ENCODE measurements around the gene BIRC2. TPM values are rescaled to one million over a fixed set of nuclear protein-coding genes. Genes with fewer than 3 reads are reported as not detected.
A peak's percentile ranks its signal among the peaks of the same experiment; 100 is the strongest.

The BIRC2 gene
- total RNA-seq, 2 experiments from 2014 or later = 107 to 109 TPM

GRCh38 chr11:102382384-102382783, 35.4 kb downstream of the BIRC2 start:
- Histone ChIP-seq H3K36me3 (ENCODE audit: insufficient read depth, low read length) (peaks cover 70% of the 10 kb centered on the region), H3K4me1 (ENCODE audit: insufficient read depth, low read length) (no peaks in the 10 kb centered on the region), H3K27ac (ENCODE audit: low read depth in 1 of 2, low read length in 2 of 2) (no peak overlapping the region), H3K4me3 (ENCODE audit: low read length) (no peak overlapping the region), H3K27me3 (ENCODE audit: control insufficient read depth in 1 of 2, insufficient read depth in 2 of 2, low read length in 2 of 2) (no peaks in the 10 kb centered on the region), H3K9me3 (ENCODE audit: control insufficient read depth in 1 of 2, insufficient read depth in 1 of 2, low read length in 2 of 2) (no peaks in the 10 kb centered on the region)
- TF ChIP-seq, protein P1, sequence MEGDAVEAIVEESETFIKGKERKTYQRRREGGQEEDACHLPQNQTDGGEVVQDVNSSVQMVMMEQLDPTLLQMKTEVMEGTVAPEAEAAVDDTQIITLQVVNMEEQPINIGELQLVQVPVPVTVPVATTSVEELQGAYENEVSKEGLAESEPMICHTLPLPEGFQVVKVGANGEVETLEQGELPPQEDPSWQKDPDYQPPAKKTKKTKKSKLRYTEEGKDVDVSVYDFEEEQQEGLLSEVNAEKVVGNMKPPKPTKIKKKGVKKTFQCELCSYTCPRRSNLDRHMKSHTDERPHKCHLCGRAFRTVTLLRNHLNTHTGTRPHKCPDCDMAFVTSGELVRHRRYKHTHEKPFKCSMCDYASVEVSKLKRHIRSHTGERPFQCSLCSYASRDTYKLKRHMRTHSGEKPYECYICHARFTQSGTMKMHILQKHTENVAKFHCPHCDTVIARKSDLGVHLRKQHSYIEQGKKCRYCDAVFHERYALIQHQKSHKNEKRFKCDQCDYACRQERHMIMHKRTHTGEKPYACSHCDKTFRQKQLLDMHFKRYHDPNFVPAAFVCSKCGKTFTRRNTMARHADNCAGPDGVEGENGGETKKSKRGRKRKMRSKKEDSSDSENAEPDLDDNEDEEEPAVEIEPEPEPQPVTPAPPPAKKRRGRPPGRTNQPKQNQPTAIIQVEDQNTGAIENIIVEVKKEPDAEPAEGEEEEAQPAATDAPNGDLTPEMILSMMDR (IDR thresholded peaks at IDR 0.05) = no peak
- no peak for DNase-seq
- POLR2A ChIA-PET = no interaction called here
- CTCF ChIA-PET = interaction anchor here (0.8 to 1.0 kb wide), 2 partner anchors 8 to 95 kb away, joined by 3 read pairs; no protein-coding TSS in a partner anchor
- intact Hi-C loops (cut with DNase I, micrococcal nuclease) = no loop called here
- H3K4me1 Mint-ChIP-seq (ENCODE audit: low read depth) = peaks cover 25% of the 10 kb centered on the region
- no peaks in the 10 kb centered on the region for H3K9me3 Mint-ChIP-seq
- no peaks in the 10 kb centered on the region for H3K27me3 Mint-ChIP-seq
- H3K27ac Mint-ChIP-seq = no peak overlapping the region
- no peak overlapping the region for H3K4me3 Mint-ChIP-seq
- ATAC-seq (ENCODE audit: poor library complexity) = no peak
- H3K36me3 Mint-ChIP-seq (ENCODE audit: low read depth) = peaks cover 91% of the 10 kb centered on the region

GRCh38 chr11:102383839-102384238, 36.8 kb downstream of the BIRC2 start:
- Mint-ChIP-seq H3K4me1 (ENCODE audit: low read depth) (peaks cover 25% of the 10 kb centered on the region), H3K27ac (no peak overlapping the region), H3K36me3 (ENCODE audit: low read depth) (peaks cover 89% of the 10 kb centered on the region), H3K9me3 (no peaks in the 10 kb centered on the region), H3K4me3 (no peak overlapping the region), H3K27me3 (no peaks in the 10 kb centered on the region)
- H3K27me3 ChIP-seq (ENCODE audit: control insufficient read depth in 1 of 2, insufficient read depth in 2 of 2, low read length in 2 of 2) = no peaks in the 10 kb centered on the region
- H3K9me3 ChIP-seq (ENCODE audit: control insufficient read depth in 1 of 2, insufficient read depth in 1 of 2, low read length in 2 of 2) = no peaks in the 10 kb centered on the region
- TF ChIP-seq, protein P1 (IDR thresholded peaks at IDR 0.05) = no peak
- H3K27ac ChIP-seq (ENCODE audit: low read depth in 1 of 2, low read length in 2 of 2) = no peak overlapping the region
- intact Hi-C loops (cut with DNase I, micrococcal nuclease) = no loop called here
- H3K36me3 ChIP-seq (ENCODE audit: insufficient read depth, low read length) = peaks cover 61% of the 10 kb centered on the region
- ChIA-PET CTCF (interaction anchor here (1.3 kb wide), 1 partner anchor 42 kb away, joined by 6 read pairs; no protein-coding TSS in a partner anchor), POLR2A (interaction anchor here (0.9 kb wide), 1 partner anchor 9 kb away, joined by 3 read pairs; no protein-coding TSS in a partner anchor)
- H3K4me1 ChIP-seq (ENCODE audit: insufficient read depth, low read length) = no peaks in the 10 kb centered on the region
- H3K4me3 ChIP-seq (ENCODE audit: low read length) = no peak overlapping the region
- ATAC-seq (ENCODE audit: poor library complexity) (no peak), DNase-seq (no peak)

DNA sequence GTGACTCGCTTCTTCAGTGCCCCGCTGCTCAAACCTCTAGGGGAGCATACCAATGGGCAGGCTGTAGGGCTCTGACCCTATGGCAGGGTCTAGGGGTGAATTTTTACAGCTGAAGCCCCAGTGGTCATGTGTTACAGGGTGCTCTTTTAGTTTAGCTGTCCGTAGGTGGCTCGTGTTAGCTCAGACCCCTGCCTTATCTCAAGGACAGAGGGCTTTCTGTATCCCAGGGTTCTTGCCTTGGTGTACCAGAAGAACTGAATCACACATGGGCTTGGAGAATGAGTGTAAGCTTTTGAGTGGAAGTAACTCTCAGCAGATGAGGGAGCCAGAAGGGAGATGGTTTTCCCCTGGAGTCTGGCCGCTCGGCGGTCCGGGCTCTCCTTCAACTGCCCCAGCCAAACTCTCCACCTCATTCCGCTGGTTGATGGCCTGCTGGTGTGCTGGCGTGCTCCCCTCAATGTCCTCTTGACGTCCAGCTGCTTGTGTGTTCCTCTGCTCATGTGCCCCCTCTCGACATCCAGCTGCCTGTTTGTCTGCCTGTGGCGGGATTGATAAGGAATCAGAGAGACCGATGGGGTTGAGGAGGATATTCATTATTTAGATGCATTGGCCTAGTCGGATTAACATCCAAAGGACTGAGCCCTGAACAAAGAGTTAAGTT, 37.5 kb downstream of the BIRC2 start:
- Mint-ChIP-seq H3K27ac (peak overlapping the region; percentile 21), H3K27me3 (no peaks in the 10 kb centered on the region), H3K4me1 (ENCODE audit: low read depth) (peaks cover 32% of the 10 kb centered on the region), H3K9me3 (peaks cover 3% of the 10 kb centered on the region), H3K36me3 (ENCODE audit: low read depth) (peaks cover 89% of the 10 kb centered on the region), H3K4me3 (no peak overlapping the region)
- TF ChIP-seq, protein P1 (IDR thresholded peaks at IDR 0.05) = no peak
- Histone ChIP-seq H3K9me3 (ENCODE audit: control insufficient read depth in 1 of 2, insufficient read depth in 1 of 2, low read length in 2 of 2) (no peaks in the 10 kb centered on the region), H3K4me3 (ENCODE audit: low read length) (no peak overlapping the region), H3K27ac (ENCODE audit: low read depth in 1 of 2, low read length in 2 of 2) (no peak overlapping the region), H3K36me3 (ENCODE audit: insufficient read depth, low read length) (peaks cover 60% of the 10 kb centered on the region), H3K4me1 (ENCODE audit: insufficient read depth, low read length) (no peaks in the 10 kb centered on the region), H3K27me3 (ENCODE audit: control insufficient read depth in 1 of 2, insufficient read depth in 2 of 2, low read length in 2 of 2) (no peaks in the 10 kb centered on the region)
- DNase-seq = no peak
- intact Hi-C loops (cut with DNase I, micrococcal nuclease) = no loop called here
- ChIA-PET CTCF (interaction anchor here (1.3 kb wide), 1 partner anchor 43 kb away, joined by 6 read pairs; no protein-coding TSS in a partner anchor), POLR2A (interaction anchor here (0.9 kb wide), 1 partner anchor 9 kb away, joined by 3 read pairs; no protein-coding TSS in a partner anchor)
- ATAC-seq (ENCODE audit: poor library complexity) = no peak
